Hepatocyte (in vitro differentiated cells): ENCODE results near the gene GABRB2. TPM values are rescaled to one million over a fixed set of nuclear protein-coding genes. Genes with fewer than 3 reads are reported as not detected.

ENCODE experiments used
- DNase-seq: peaks from one replicate; pipeline ENCODE4 v3.0.0-alpha.2; 2016; ENCODE audit warnings: low spot score
- H2AFZ ChIP-seq: fragments of 200-600 bp; sonication (generic); 2 replicates; pipeline ENCODE4 v1.6.0; 2016; ENCODE audit warnings: antibody characterized with exemption, mild to moderate bottlenecking
- H3K27ac ChIP-seq: fragments of 200-600 bp; sonication (generic); 2 replicates; pipeline ENCODE4 v1.5.1; 2016; ENCODE audit warnings: mild to moderate bottlenecking
- H3K27me3 ChIP-seq: fragments of 200-600 bp; sonication (generic); 2 replicates; pipeline ENCODE4 v1.6.1; 2016
- H3K36me3 ChIP-seq: fragments of 200-600 bp; sonication (generic); replicated peaks from 2 replicates; pipeline ENCODE4 v1.5.1; 2016; ENCODE audit warnings: low read depth; ENCODE audit not compliant: insufficient read depth
- H3K4me1 ChIP-seq: fragments of 200-600 bp; sonication (generic); 2 replicates; pipeline ENCODE4 v1.5.1; 2016; ENCODE audit warnings: mild to moderate bottlenecking, moderate library complexity; ENCODE audit not compliant: insufficient read depth
- H3K4me2 ChIP-seq: fragments of 200-600 bp; sonication (generic); 2 replicates; pipeline ENCODE4 v1.6.0; 2016
- H3K4me3 ChIP-seq: fragments of 200-600 bp; sonication (generic); 2 replicates; pipeline ENCODE4 v1.5.1; 2016; ENCODE audit warnings: mild to moderate bottlenecking
- H3K79me2 ChIP-seq: fragments of 200-600 bp; sonication (generic); 2 replicates; pipeline ENCODE4 v1.6.0; 2017; ENCODE audit warnings: mild to moderate bottlenecking
- H3K9me2 ChIP-seq: fragments of 200-600 bp; sonication (generic); replicated peaks from 2 replicates; pipeline ENCODE4 v1.6.0; 2017; ENCODE audit warnings: mild to moderate bottlenecking; ENCODE audit not compliant: insufficient read depth
- H3K9me3 ChIP-seq: fragments of 200-600 bp; sonication (generic); 2 replicates; pipeline ENCODE4 v1.5.1; 2016; ENCODE audit warnings: low read depth, mild to moderate bottlenecking
- H4K20me1 ChIP-seq: fragments of 200-600 bp; sonication (generic); 2 replicates; pipeline ENCODE4 v1.6.0; 2016; ENCODE audit warnings: mild to moderate bottlenecking; ENCODE audit not compliant: insufficient read depth, poor library complexity, severe bottlenecking
- EZH2 ChIP-seq: fragments of 200-600 bp; sonication (generic); IDR thresholded peaks from 2 replicates; pipeline ENCODE4 v1.6.1; 2016; ENCODE audit warnings: antibody characterized with exemption, mild to moderate bottlenecking, borderline replicate concordance
- EZH2phosphoT487 ChIP-seq: fragments of 200-600 bp; sonication (generic); IDR thresholded peaks from one replicate; pipeline ENCODE4 v1.6.1; 2018; ENCODE audit warnings: antibody characterized with exemption, mild to moderate bottlenecking, low read depth, moderate library complexity; ENCODE audit not compliant: unreplicated experiment, severe bottlenecking
- WGBS: methylation state at CpG from one replicate; pipeline ENCODE4 v1.1.6; 2016; ENCODE audit warnings: low lambda C conversion rate; ENCODE audit errors: missing lambda C conversion rate; 5-methylcytosine and 5-hydroxymethylcytosine counted together
- polyA plus RNA-seq: library from polyadenylated mRNA; unstranded; fragments of >200 nt; fragmentation: Nextera tagmentation; extraction: Ambion mirVana; gene quantifications from 2 replicates; pipeline ENCODE4 v1.2.1, GENCODE V29; 2016
- total RNA-seq: library from RNA; depleted of rRNA; stranded (reverse); fragments of >200 nt; gene quantifications from 2 replicates; pipeline ENCODE4 v1.2.3, GENCODE V29; 2014
- TF ChIP-seq, protein P1 (sequence below): fragments of 200-600 bp; sonication (generic); IDR thresholded peaks from 2 replicates; pipeline ENCODE4 v1.5.1; 2016; ENCODE audit warnings: antibody characterized with exemption, mild to moderate bottlenecking; ENCODE audit not compliant: poor library complexity

Gene GABRB2
- total and polyA plus RNA-seq, 2 experiments from 2014 or later: 0.16 to 0.53 TPM

DNA sequence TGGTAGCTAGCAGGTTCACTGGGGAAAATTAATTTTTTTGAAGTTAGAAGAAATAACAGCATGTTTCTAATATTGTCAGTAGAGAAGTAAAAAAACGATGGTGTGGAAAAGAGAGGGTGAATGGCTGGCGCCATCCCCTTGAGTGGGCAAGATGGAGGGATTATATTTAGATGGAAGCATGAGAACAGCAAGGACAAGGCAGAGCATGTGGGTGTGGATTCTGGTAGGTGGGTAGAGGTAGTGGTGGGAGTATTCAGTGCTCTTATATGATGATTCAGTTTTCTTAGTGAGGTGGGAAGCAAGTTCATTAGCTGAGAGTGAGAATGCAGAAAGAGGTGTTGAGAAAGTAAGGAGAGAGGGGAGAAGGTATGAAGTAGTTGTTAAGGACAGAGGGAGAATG lies 188.1 kb downstream of the GABRB2 start:
- no peak for TF ChIP-seq EZH2phosphoT487
- TF ChIP-seq, protein P1, sequence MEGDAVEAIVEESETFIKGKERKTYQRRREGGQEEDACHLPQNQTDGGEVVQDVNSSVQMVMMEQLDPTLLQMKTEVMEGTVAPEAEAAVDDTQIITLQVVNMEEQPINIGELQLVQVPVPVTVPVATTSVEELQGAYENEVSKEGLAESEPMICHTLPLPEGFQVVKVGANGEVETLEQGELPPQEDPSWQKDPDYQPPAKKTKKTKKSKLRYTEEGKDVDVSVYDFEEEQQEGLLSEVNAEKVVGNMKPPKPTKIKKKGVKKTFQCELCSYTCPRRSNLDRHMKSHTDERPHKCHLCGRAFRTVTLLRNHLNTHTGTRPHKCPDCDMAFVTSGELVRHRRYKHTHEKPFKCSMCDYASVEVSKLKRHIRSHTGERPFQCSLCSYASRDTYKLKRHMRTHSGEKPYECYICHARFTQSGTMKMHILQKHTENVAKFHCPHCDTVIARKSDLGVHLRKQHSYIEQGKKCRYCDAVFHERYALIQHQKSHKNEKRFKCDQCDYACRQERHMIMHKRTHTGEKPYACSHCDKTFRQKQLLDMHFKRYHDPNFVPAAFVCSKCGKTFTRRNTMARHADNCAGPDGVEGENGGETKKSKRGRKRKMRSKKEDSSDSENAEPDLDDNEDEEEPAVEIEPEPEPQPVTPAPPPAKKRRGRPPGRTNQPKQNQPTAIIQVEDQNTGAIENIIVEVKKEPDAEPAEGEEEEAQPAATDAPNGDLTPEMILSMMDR: no peak
- TF ChIP-seq EZH2: no peak
- H3K9me3 ChIP-seq: no peaks in the 10 kb centered on the region
- no peaks in the 10 kb centered on the region for H3K79me2 ChIP-seq
- H2AFZ ChIP-seq: no peak overlapping the region
- WGBS: 87% methylated on average over 2 of the region's 2 CpGs
- no peaks in the 10 kb centered on the region for H3K27me3 ChIP-seq
- no peaks in the 10 kb centered on the region for H3K36me3 ChIP-seq
- H3K4me1 ChIP-seq: no peaks in the 10 kb centered on the region
- no peak for DNase-seq
- H3K9me2 ChIP-seq: no peaks in the 10 kb centered on the region
- H3K27ac ChIP-seq: no peak overlapping the region
- no peak overlapping the region for H3K4me2 ChIP-seq
- H4K20me1 ChIP-seq: no peaks in the 10 kb centered on the region
- no peak overlapping the region for H3K4me3 ChIP-seq

- H3K4me2 ChIP-seq: no peak overlapping the region
- no peaks in the 10 kb centered on the region for H4K20me1 ChIP-seq
- no peaks in the 10 kb centered on the region for H3K9me3 ChIP-seq
- H3K4me1 ChIP-seq: no peaks in the 10 kb centered on the region
- H3K27ac ChIP-seq: no peak overlapping the region
- no peak overlapping the region for H3K4me3 ChIP-seq
- DNase-seq: no peak
- H3K36me3 ChIP-seq: no peaks in the 10 kb centered on the region
- no peak overlapping the region for H2AFZ ChIP-seq
- TF ChIP-seq EZH2: no peak
- TF ChIP-seq EZH2phosphoT487: no peak
- TF ChIP-seq, protein P1: no peak
- no peaks in the 10 kb centered on the region for H3K9me2 ChIP-seq
- 93% methylated on average over 2 of the region's 2 CpGs for WGBS
- no peaks in the 10 kb centered on the region for H3K79me2 ChIP-seq
- H3K27me3 ChIP-seq: no peaks in the 10 kb centered on the region
Measured at GRCh38 chr5:161344234-161344633, 202.3 kb downstream of the GABRB2 start.

DNA sequence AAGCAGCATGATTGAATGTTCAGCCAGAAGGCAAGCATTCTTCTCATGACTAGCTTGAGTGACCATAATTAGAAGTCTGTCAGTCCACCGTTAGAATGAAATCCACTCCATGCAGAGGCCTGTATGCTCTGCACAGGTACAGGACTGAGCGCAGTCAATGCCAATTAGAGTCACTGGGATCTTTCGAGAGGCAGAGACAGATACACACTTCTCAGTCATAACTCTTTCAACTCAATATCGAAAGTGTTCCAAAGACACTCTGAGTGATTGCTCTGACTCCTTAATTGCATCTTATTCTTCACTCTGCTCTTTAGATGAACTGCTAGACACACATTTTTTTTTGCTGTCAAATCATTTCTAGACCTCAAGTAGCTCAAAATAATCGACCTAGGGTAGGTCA lies 203.6 kb downstream of the GABRB2 start:
- H3K4me3 ChIP-seq: no peak overlapping the region
- no peaks in the 10 kb centered on the region for H3K4me1 ChIP-seq
- H4K20me1 ChIP-seq: no peaks in the 10 kb centered on the region
- no peak for TF ChIP-seq EZH2phosphoT487
- no peak for TF ChIP-seq EZH2
- TF ChIP-seq, protein P1: no peak
- no peak overlapping the region for H3K27ac ChIP-seq
- H3K4me2 ChIP-seq: no peak overlapping the region
- no peaks in the 10 kb centered on the region for H3K36me3 ChIP-seq
- H2AFZ ChIP-seq: no peak overlapping the region
- no peaks in the 10 kb centered on the region for H3K27me3 ChIP-seq
- DNase-seq: no peak
- H3K9me3 ChIP-seq: no peaks in the 10 kb centered on the region
- H3K79me2 ChIP-seq: no peaks in the 10 kb centered on the region
- WGBS: 79% methylated on average over 5 of the region's 5 CpGs
- no peaks in the 10 kb centered on the region for H3K9me2 ChIP-seq

DNA sequence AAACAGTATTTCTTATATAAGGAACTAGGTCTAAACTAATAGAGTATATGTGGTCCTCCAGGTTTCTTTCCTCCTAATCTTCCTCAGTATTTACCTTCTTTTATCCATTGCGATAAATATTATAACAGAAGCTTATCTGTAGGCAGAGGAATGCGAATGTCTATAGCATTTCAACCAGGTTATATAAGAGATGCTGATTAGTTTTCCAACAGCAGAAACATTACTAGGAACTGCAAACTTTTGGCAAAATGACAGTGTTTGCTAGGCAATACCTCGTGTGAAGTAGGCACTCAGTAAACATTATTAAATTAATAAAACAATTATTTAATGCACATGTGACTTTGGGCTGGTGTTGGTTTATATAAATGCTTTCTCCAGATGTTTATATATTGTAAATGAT lies 206.5 kb downstream of the GABRB2 start:
- Histone ChIP-seq H3K9me2 (no peaks in the 10 kb centered on the region), H3K27ac (no peak overlapping the region), H2AFZ (no peak overlapping the region), H3K9me3 (no peaks in the 10 kb centered on the region), H3K4me2 (no peak overlapping the region), H3K4me3 (no peak overlapping the region), H3K27me3 (no peaks in the 10 kb centered on the region), H4K20me1 (no peaks in the 10 kb centered on the region), H3K4me1 (no peaks in the 10 kb centered on the region), H3K79me2 (no peaks in the 10 kb centered on the region), H3K36me3 (no peaks in the 10 kb centered on the region)
- WGBS: 63% methylated on average over 3 of the region's 3 CpGs
- DNase-seq: no peak
- TF ChIP-seq, protein P1: no peak
- TF ChIP-seq EZH2 (no peak), EZH2phosphoT487 (no peak)
